GM21619 (cell line): ENCODE measurements around the gene C3orf70.

ENCODE experiments used
- ATAC-seq: cut with Tn5 transposase; IDR thresholded peaks from one replicate; pipeline ENCODE4 v1.9.1; 2021; ENCODE audit not compliant: unreplicated experiment

Gene C3orf70

GRCh38 chr3:185089343-185089742, 63.5 kb downstream of the C3orf70 start:
- no peak for ATAC-seq

GRCh38 chr3:185087419-185087818, 65.4 kb downstream of the C3orf70 start:
- ATAC-seq, result no peak

GRCh38 chr3:185084901-185085300, 68.0 kb downstream of the C3orf70 start:
- no peak for ATAC-seq

GRCh38 chr3:185084402-185084801, 68.5 kb downstream of the C3orf70 start:
- no peak for ATAC-seq

GRCh38 chr3:185082829-185083228, 70.0 kb downstream of the C3orf70 start:
- ATAC-seq, result no peak

GRCh38 chr3:185082149-185082548, 70.7 kb downstream of the C3orf70 start:
- ATAC-seq, result no peak

- no peak for ATAC-seq
Observed at GRCh38 chr3:185081521-185081920, 71.3 kb downstream of the C3orf70 start.

GRCh38 chr3:185079625-185080024, 73.2 kb downstream of the C3orf70 start:
- ATAC-seq, result no peak

- ATAC-seq, result no peak
Observed at GRCh38 chr3:185076219-185076618, 76.6 kb downstream of the C3orf70 start.

GRCh38 chr3:185075547-185075946, 77.3 kb downstream of the C3orf70 start:
- ATAC-seq, result no peak

GRCh38 chr3:185071287-185071800, 81.5 kb downstream of the C3orf70 start:
- ATAC-seq, result no peak

GRCh38 chr3:185070491-185071286, 82.2 kb downstream of the C3orf70 start:
- ATAC-seq, result no peak

GRCh38 chr3:185069037-185070030, 83.5 kb downstream of the C3orf70 start:
- ATAC-seq, result no peak

GRCh38 chr3:185067173-185067572, 85.7 kb downstream of the C3orf70 start:
- ATAC-seq, result no peak

- no peak for ATAC-seq
Observed at GRCh38 chr3:185066251-185066650, 86.6 kb downstream of the C3orf70 start.

GRCh38 chr3:185065059-185065458, 87.8 kb downstream of the C3orf70 start:
- ATAC-seq, result no peak

GRCh38 chr3:185063431-185063830, 89.4 kb downstream of the C3orf70 start:
- no peak for ATAC-seq

GRCh38 chr3:185062191-185062590, 90.7 kb downstream of the C3orf70 start:
- ATAC-seq, result no peak

GRCh38 chr3:185060655-185061054, 92.2 kb downstream of the C3orf70 start:
- no peak for ATAC-seq

GRCh38 chr3:185059766-185060165, 93.1 kb downstream of the C3orf70 start:
- no peak for ATAC-seq

GRCh38 chr3:185058796-185059195, 94.1 kb downstream of the C3orf70 start:
- ATAC-seq, result no peak

GRCh38 chr3:185057829-185058228, 95.0 kb downstream of the C3orf70 start:
- ATAC-seq, result no peak
